PFSK-1 (cell line): ENCODE measurements around the gene TMSB10.

Source experiments
- FOXP2 ChIP-seq: optimal IDR thresholded peaks from 2 replicates; pipeline ENCODE3; 2011; ENCODE audit warnings: borderline replicate concordance, control low read depth, inconsistent platforms; ENCODE audit not compliant: insufficient read depth; ENCODE audit errors: extremely low read length, extremely low read depth
- POLR2AphosphoS5 ChIP-seq: IDR thresholded peaks from 2 replicates; pipeline ENCODE4 v1.6.1; 2012; ENCODE audit warnings: low read depth, mild to moderate bottlenecking, control low read depth, low read length, moderate library complexity
- REST ChIP-seq, 2 experiments: IDR thresholded peaks; 2 replicates each; pipeline versions ENCODE4 v1.6.1 to v1.8.0; 2011 to 2012; ENCODE audit warnings: low read depth in 2 of 2, low read length in 2 of 2, control low read depth in 1 of 2, inconsistent platforms in 1 of 2, mild to moderate bottlenecking in 1 of 2, moderate library complexity in 1 of 2; ENCODE audit not compliant: insufficient read depth in 1 of 2
- SIN3A ChIP-seq: IDR thresholded peaks from 2 replicates; pipeline ENCODE4 v1.6.1; 2012; ENCODE audit warnings: mild to moderate bottlenecking, low read length, moderate library complexity, borderline replicate concordance; ENCODE audit not compliant: insufficient read depth
- TAF1 ChIP-seq: IDR thresholded peaks from 2 replicates; pipeline ENCODE4 v1.6.1; 2012; ENCODE audit warnings: low read length, control low read depth, borderline replicate concordance; ENCODE audit not compliant: insufficient read depth

DNA sequence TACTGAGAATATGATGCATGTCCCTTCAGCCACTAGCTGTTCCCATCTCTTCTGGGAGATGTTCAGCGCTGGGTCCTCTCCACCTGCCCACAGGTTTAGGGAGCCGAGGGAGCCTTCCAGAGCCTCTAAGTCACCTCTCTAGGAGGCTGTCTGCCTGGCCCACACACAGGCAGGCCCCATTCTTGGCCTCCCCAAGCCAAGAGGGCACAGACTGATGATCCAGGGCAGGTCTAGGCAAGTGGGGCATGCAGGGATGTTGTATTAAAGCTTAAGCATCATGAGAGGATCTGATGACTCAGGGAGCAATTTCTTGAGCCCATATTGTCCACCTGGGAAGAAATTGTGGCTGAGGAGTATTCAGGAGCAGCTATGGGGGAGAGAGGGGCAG, 19.9 kb downstream of the TMSB10 start:
- TF ChIP-seq POLR2AphosphoS5, result no peak
- TF ChIP-seq SIN3A, result no peak
- no peak for TF ChIP-seq REST (IDR thresholded peaks at IDR 0.05; ENCODE audit: insufficient read depth in 1 of 2, low read depth in 2 of 2, low read length in 2 of 2)
- TF ChIP-seq TAF1, result no peak
- no peak for TF ChIP-seq FOXP2
